NT2/D1 (cell line): ENCODE results near the gene NTNG1.

Experiments
- YY1 ChIP-seq: IDR thresholded peaks from 2 replicates; pipeline ENCODE4 v1.6.1; 2011; ENCODE audit not compliant: insufficient read length, insufficient read depth
- ZNF274 ChIP-seq: IDR thresholded peaks from 2 replicates; pipeline ENCODE4 v1.6.1; 2011; ENCODE audit warnings: mild to moderate bottlenecking, low read depth, low read length

DNA sequence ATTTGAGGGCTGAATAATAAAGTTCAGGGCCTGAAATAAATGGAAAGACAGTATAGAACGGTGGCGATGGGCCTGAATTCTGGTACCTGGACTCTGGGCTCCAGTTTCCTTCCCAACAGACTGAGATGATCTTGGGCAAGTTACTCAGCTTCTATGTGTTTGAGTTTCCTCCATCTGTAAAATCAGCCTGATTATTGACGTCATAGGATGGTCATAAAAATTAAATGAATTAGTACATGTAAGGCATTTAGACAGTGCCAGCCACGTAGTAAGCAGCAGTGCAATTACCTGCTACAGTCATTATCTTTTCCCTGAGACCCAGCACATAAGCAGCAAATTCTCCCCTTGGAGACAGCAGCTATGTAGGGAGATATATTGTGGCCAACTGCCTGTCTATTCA is 260.9 kb downstream of the NTNG1 start:
- TF ChIP-seq YY1 (no peak), ZNF274 (no peak)
